ENCODE measurements around the gene PDE4D. TPM values are rescaled to one million over a fixed set of nuclear protein-coding genes. Genes with fewer than 3 reads are reported as not detected.

The PDE4D gene
- total and polyA plus RNA-seq, 11 donors, result 5.2 to 68.3 (median 42.1) TPM

GRCh38 chr5:59337240-59337639 is 556.3 kb downstream of the PDE4D start:
- H3K4me1 ChIP-seq, result peaks cover 0 to 27% (median 6%) of the 10 kb centered on the region in 12 donors
- intact Hi-C loops (cut with DNase I), result no loop called here
- TF ChIP-seq POLR2A (IDR thresholded peaks at IDR 0.05), result no peak
- no peak for TF ChIP-seq CTCF (IDR thresholded peaks at IDR 0.05)
- no peaks in the 10 kb centered on the region for H3K9me3 ChIP-seq
- DNase-seq (peak in 1 of 5 donors; percentile 14), ATAC-seq (no peak)
- H3K27me3 ChIP-seq, result no peaks in the 10 kb centered on the region
- H3K4me3 ChIP-seq, result no peak overlapping the region
- whole genome bisulfite sequencing, 4 donors, result 88 to 96% (median 90%) methylated on average over 8 of the region's 8 CpGs
- no peak overlapping the region for H3K27ac ChIP-seq
- no peaks in the 10 kb centered on the region for H3K36me3 ChIP-seq

GRCh38 chr5:59335544-59335943 is 558.0 kb downstream of the PDE4D start:
- peaks cover 0 to 27% (median 6%) of the 10 kb centered on the region in 12 donors for H3K4me1 ChIP-seq
- ATAC-seq, result no peak
- 52 to 90% (median 83%) methylated on average over 1 of the region's 1 CpG for WGBS, 4 donors
- TF ChIP-seq CTCF (IDR thresholded peaks at IDR 0.05), result peak in 7 of 12 donors; percentile 13 to 55 (median 28)
- TF ChIP-seq POLR2A (IDR thresholded peaks at IDR 0.05), result no peak
- no peaks in the 10 kb centered on the region for H3K27me3 ChIP-seq
- no peak overlapping the region for H3K4me3 ChIP-seq
- DNase-seq, result no peak
- H3K36me3 ChIP-seq, result no peaks in the 10 kb centered on the region
- intact Hi-C loops (cut with DNase I), result no loop called here
- no peak overlapping the region for H3K27ac ChIP-seq
- H3K9me3 ChIP-seq, result no peaks in the 10 kb centered on the region

GRCh38 chr5:59333416-59333815 is 560.1 kb downstream of the PDE4D start:
- no peak for DNase-seq
- intact Hi-C loops (cut with DNase I), result no loop called here
- no peak for ATAC-seq
- H3K27ac ChIP-seq, result peak overlapping the region in 2 of 12 donors; percentile 6 to 32
- H3K27me3 ChIP-seq, result no peaks in the 10 kb centered on the region
- H3K4me1 ChIP-seq, result peaks cover 0 to 42% (median 10%) of the 10 kb centered on the region in 12 donors
- TF ChIP-seq CTCF (IDR thresholded peaks at IDR 0.05), result no peak
- no peak for TF ChIP-seq POLR2A (IDR thresholded peaks at IDR 0.05)
- H3K36me3 ChIP-seq, result no peaks in the 10 kb centered on the region
- H3K9me3 ChIP-seq, result no peaks in the 10 kb centered on the region
- no peak overlapping the region for H3K4me3 ChIP-seq

- H3K4me1 ChIP-seq, result peaks cover 0 to 49% (median 13%) of the 10 kb centered on the region in 12 donors
- TF ChIP-seq CTCF (IDR thresholded peaks at IDR 0.05), result no peak
- TF ChIP-seq POLR2A (IDR thresholded peaks at IDR 0.05), result no peak
- H3K36me3 ChIP-seq, result no peaks in the 10 kb centered on the region
- DNase-seq (no peak), ATAC-seq (peak in 1 of 4 donors; percentile 51)
- WGBS, 4 donors, result 83 to 96% (median 88%) methylated on average over 2 of the region's 2 CpGs
- no peaks in the 10 kb centered on the region for H3K27me3 ChIP-seq
- H3K27ac ChIP-seq, result peak overlapping the region in 4 of 12 donors; percentile 6 to 33 (median 32)
- no peaks in the 10 kb centered on the region for H3K9me3 ChIP-seq
- H3K4me3 ChIP-seq, result no peak overlapping the region
- intact Hi-C loops (cut with DNase I), result no loop called here
Observed at GRCh38 chr5:59332236-59332973, 561.1 kb downstream of the PDE4D start.

Data from heart left ventricle (tissue), 16 donors.